ENCODE results near the gene RNASE7.
"Not testable (repeated sequence)": the region's sequence is repeated elsewhere in the genome, so short reads cannot be mapped to it uniquely, and the experiment has no call there.

The RNASE7 gene, protein sequence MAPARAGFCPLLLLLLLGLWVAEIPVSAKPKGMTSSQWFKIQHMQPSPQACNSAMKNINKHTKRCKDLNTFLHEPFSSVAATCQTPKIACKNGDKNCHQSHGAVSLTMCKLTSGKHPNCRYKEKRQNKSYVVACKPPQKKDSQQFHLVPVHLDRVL

DNA sequence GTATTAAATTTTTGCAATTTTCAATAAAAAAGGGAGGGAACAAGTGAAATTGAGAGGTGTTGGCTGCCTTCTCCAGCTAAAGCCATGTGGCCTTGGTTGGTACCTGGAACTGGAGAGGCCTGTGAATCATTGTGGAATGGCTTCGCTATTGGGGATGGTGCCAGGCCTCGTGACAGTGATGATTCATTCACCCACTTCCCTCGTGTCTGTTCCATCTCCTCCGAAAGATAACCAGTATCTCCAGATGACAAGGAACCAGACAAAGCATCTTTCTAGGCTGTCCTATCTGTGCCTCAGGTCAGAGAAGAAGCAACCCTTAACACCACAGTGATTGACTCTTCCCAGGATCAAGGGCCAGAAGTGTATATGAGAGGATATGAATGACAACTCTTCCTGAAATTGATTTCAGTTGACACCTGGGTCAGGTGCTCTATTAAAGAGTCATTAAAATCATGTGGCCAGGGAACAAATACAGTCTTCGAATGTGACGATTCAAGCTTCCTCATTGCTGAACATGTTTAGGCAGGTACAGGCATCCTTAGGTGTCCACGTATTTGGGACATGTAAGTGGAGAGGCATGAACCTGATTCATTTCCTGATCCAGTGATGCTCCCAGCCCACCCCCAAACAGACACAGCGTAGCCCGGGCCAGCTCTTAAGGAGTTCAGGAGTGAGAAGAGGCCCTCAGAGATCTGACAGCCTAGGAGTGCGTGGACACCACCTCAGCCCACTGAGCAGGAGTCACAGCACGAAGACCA is at the start of gene RNASE7:
Gene RNASE7 (plus strand): TSS at position 687 of the 758 bp plus-strand sequence. CDS start 631 bp downstream, outside the sequence.
- no peak for DNase-seq (ENCODE audit: low read depth in 2 of 2)

DNA sequence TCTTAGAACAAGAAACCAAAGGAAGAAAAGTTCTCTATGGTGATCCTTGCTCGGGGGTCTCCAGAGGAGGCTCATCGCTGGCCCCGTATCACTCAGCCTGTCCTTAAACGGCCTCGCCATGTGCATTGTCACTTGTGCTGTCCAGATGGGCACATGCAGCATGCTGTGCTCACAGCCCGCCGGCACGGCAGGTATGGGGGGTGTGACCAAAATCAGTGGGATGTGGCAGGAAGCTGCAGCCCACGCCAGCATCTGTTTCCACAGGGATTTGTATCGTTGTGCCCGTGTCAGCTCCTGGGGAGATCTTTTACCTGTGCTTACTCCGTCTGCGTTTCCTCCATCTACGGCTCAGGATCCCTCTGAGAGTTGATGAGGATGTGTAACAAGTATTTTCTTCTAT is 45.6 kb upstream of the RNASE7 start:
- DNase-seq (ENCODE audit: low read depth in 2 of 2): no peak

- no peak for DNase-seq (ENCODE audit: low read depth in 2 of 2)
These were observed 45.0 kb upstream of the RNASE7 start for GRCh38 chr14:20997115-20997514.

DNA sequence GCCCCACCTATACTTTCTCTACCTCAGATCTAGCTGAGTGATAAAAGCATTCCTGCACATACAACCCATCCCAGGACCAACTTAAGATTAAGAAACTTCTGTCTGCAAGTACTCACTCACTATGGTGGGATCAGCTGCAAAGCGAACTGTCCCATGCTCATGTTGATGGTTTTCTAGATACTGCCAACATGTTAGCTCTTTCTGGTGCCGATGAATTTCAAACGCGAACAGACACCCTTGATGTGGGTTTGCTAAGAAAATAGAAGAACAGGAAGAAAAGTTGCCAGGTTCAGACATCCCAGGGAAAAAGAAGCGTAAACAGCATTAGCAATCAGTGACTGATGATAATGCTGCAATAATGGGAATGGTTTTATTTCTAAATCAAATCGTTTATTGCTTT is 44.6 kb upstream of the RNASE7 start:
- no peak for DNase-seq (ENCODE audit: low read depth in 2 of 2)

GRCh38 chr14:20998139-20998538 is 44.0 kb upstream of the RNASE7 start:
- DNase-seq (ENCODE audit: low read depth in 2 of 2): no peak

GRCh38 chr14:20998674-20999366 is 43.3 kb upstream of the RNASE7 start, which contains the start of gene SLC39A2:
Gene SLC39A2 (plus strand): TSS chr14:20999293. CDS start chr14:20999447, 154 bp downstream.
- no peak for DNase-seq (ENCODE audit: low read depth in 2 of 2)

DNA sequence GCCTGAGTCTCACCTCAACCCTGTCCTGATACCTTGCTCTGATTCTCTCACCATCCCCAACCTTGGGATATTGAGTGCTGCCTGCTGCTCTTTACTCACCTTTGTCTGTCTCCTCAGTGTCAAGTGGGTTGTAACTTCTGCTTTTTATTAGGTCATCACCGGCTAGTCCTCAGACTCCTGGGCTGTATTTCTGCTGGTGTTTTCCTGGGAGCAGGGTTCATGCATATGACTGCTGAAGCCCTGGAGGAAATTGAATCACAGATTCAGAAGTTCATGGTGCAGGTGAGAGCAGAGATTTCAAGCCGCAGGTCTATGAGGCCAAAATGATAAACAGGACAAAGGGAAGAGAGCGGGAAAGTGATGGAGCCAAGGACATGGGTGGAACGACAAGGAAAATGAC is 42.6 kb upstream of the RNASE7 start:
- no peak for DNase-seq (ENCODE audit: low read depth in 2 of 2)

GRCh38 chr14:21001218-21001617 is 40.9 kb upstream of the RNASE7 start:
- DNase-seq (ENCODE audit: low read depth in 2 of 2): no peak

GRCh38 chr14:21003788-21004346 is 38.3 kb upstream of the RNASE7 start:
- no peak for DNase-seq (ENCODE audit: low read depth in 2 of 2)

DNA sequence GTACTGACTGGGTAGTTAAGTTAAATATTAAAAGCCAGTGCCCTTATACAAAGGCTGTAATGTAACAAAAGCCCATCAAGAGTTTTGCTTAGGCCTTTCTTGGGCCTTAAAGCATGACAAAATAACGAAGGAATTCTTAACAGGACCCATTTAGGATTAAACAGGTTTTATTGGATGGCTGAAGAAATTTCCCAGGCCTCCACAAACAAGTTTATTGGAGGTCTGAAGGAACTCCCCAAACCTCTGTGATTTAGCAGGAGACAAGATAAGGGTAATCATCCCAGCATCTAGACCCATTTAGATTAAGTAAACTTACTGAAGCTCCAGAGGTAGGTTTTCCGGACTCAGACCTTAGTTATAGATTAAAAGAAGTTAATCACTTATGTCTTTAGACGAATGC is 32.4 kb upstream of the RNASE7 start:
- DNase-seq (ENCODE audit: low read depth in 2 of 2): not testable (repeated sequence)

DNA sequence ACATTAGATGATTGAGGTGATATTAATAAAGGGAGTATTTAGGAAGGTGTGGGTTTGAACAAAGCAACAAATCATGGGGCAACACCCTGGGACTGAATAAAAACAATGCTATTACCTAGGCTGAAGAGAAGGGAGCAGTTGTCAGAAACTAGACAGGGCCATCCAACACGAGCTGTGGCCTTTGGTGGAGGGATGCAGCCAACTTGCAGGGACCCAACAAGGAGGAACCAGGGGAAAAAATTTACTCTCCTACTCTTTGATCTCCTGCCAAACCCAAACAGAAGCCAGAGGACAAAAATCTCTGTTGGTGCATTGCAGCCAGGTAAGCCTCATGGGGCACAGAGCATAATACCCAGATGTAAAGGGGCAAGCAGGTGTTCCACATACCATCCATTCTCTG is 31.0 kb upstream of the RNASE7 start:
- DNase-seq (ENCODE audit: low read depth in 2 of 2): no peak

DNA sequence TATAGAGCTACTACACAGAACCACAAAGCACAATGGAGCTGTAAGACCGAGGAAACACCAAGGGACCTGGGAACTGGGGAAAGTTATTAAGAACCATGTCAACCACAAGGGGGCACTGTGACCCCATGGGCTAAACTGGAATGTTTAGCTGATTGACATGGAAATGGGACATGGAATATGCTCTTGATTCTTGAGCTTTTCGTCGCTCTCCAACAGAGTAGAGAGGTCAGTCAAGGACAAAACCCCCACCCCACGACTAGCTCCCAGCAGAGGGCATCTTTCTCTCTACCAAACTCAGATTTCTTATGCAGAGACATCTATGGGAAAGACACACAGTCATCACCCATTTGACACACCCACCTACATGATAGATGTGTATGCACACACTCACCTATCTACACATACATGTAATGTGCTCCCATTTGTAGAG is 27.4 kb upstream of the RNASE7 start:
- DNase-seq (ENCODE audit: low read depth in 2 of 2): peak; percentile 53 to 72

GRCh38 chr14:21015312-21015711 is 26.9 kb upstream of the RNASE7 start:
- no peak for DNase-seq (ENCODE audit: low read depth in 2 of 2)

- no peak for DNase-seq (ENCODE audit: low read depth in 2 of 2)
These were observed 25.6 kb upstream of the RNASE7 start for GRCh38 chr14:21016413-21017190.

GRCh38 chr14:21017528-21018245 is 24.5 kb upstream of the RNASE7 start:
- no peak for DNase-seq (ENCODE audit: low read depth in 2 of 2)

- DNase-seq (ENCODE audit: low read depth in 2 of 2): no peak
These were observed 23.9 kb upstream of the RNASE7 start for GRCh38 chr14:21018286-21018685.

- no peak for DNase-seq (ENCODE audit: low read depth in 2 of 2)
These were observed 23.4 kb upstream of the RNASE7 start for GRCh38 chr14:21018781-21019180.

DNA sequence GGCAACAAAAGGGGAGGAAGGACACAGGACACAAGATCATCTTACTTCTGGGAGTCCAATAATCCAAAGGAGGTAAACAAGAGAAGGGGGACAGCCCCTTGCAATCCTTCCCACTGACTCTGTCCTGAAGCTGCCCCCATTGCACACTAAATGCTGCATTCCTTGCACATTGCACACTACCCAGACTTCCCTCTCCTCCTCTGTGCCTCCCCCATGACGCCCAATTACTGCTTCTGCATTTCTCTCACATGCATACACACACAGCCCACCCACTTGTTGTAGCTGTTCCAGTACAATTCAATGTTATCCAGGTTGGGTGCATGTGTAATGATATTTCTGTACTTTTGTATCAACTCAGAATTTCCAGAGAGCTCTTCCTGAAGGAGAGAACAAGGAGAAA is 22.8 kb upstream of the RNASE7 start:
- no peak for DNase-seq (ENCODE audit: low read depth in 2 of 2)

DNA sequence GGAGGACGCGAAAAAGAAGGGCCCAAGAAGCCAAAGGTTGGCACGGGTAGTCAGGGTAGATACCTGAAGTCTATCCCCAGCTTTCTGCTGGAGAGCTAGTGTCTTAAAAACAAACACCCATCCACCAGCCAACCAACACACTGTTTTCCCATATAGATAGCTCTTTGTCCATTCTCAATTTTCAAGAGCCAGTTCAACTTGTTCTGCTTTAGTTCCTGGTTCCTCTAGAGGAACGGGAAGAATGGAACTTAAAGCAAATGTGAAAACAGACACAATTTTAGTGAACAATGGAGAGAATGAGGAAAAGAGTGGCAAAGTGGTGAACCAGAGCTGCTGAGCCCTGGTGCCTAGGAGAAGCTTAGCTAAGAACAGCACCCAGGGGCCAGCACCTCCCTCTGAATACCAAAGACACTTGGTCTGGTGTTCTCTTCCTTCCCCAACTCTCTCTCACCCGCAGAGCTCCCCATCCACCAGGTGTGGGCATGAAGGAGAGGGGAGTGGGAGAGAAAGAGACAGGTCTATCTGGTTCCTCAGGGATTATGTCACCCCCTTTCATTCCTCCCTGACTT is 21.1 kb upstream of the RNASE7 start:
- DNase-seq (ENCODE audit: low read depth in 2 of 2): no peak

- no peak for DNase-seq (ENCODE audit: low read depth in 2 of 2)
These were observed 19.5 kb upstream of the RNASE7 start for GRCh38 chr14:21022686-21023085.

DNA sequence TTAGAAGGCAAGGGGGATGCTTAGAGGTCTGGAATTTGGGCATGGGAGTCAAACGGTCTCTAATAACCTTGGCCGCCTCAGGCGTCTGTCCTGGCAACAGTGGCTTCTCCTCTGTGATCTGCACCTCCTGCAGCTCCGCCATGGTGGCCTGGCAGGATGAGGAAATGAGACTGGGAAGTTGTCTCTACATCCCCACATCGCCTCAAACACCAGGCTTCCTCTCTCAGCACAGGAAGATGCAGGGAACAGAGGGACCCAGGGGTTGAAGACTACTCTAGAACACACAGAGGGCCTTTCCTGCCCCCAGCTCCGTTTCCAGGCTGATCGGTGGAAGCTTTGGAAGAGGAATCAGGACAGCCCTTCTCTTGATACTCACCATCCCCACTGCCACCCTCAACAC is 19.0 kb upstream of the RNASE7 start:
- no peak for DNase-seq (ENCODE audit: low read depth in 2 of 2)
